H1 (cell line): Measurements from ENCODE around the gene SLC17A6. TPM values are rescaled to one million over a fixed set of nuclear protein-coding genes. Genes with fewer than 3 reads are reported as not detected.

Experiments used
- CTBP2 ChIP-seq: IDR thresholded peaks from 2 replicates; pipeline ENCODE4 v1.7.0; 2011; ENCODE audit warnings: borderline replicate concordance, mild to moderate bottlenecking, moderate library complexity, mixed read lengths, low read length; ENCODE audit not compliant: insufficient read depth, insufficient read length
- EZH2 ChIP-seq: fragments of 200-600 bp; sonication (generic); IDR thresholded peaks from 2 replicates; pipeline ENCODE4 v1.7.1; 2012; ENCODE audit warnings: low read depth, mild to moderate bottlenecking, moderate library complexity, low read length, inconsistent platforms; ENCODE audit not compliant: severe bottlenecking
- GTF2F1 ChIP-seq: IDR thresholded peaks from 2 replicates; pipeline ENCODE4 v1.6.1; 2012; ENCODE audit warnings: low read depth, low read length, improper control_type of control experiment, borderline replicate concordance
- HDAC2 ChIP-seq, 2 experiments: fragments of 300-600 bp in 1 of 2; sonication (generic) in 1 of 2; IDR thresholded peaks; 2 replicates each; pipeline ENCODE4 v1.6.1; 2011 to 2012; ENCODE audit warnings: low read depth in 2 of 2, low read length in 2 of 2, mild to moderate bottlenecking in 2 of 2, moderate library complexity in 2 of 2, borderline replicate concordance in 1 of 2, inconsistent platforms in 1 of 2
- JUND ChIP-seq: IDR thresholded peaks from 2 replicates; pipeline ENCODE4 v1.6.1; 2011; ENCODE audit warnings: mild to moderate bottlenecking, improper control_type of control experiment, low read length
- RAD21 ChIP-seq, 2 experiments: IDR thresholded peaks in 1 of 2; conservative IDR thresholded peaks in 1 of 2; 2 replicates each; pipeline ENCODE4 v1.6.1; 2011; ENCODE audit warnings: low read depth in 2 of 2, low read length in 2 of 2, improper control_type of control experiment in 1 of 2, inconsistent platforms in 1 of 2, mild to moderate bottlenecking in 1 of 2, moderate library complexity in 1 of 2
- RFX5 ChIP-seq: IDR thresholded peaks from 2 replicates; pipeline ENCODE4 v1.6.1; 2011; ENCODE audit warnings: low read depth, low read length, improper control_type of control experiment, borderline replicate concordance
- polyA plus RNA-seq, 7 experiments: library from polyadenylated mRNA; depleted of rRNA in 3 of 7; stranded (reverse) in 5 of 7; unstranded in 2 of 7; fragments of >200 nt in 5 of 7; fragments of 200-250 nt in 2 of 7; gene quantifications; 1 replicate in 5 of 7; 2 replicates in 1 of 7; 4 replicates in 1 of 7; pipeline versions ENCODE4 v1.2.1 to v1.2.3, GENCODE V29; 2011 to 2013; ENCODE audit warnings: missing spikeins in 2 of 7, mixed read lengths in 2 of 7
- total RNA-seq: library from RNA; stranded (reverse); fragmentation: NEBNext Ultra II Directional; extraction: Animal tissue kit (Norgen Biotek cat#: 25700); gene quantifications from 2 replicates; pipeline ENCODE4 v1.2.1, GENCODE V29; 2021

SLC17A6 gene
- total and polyA plus RNA-seq, 2 of the 8 experiments (the other 6 are each of a cell fraction or from before 2014, with no cell fraction given): 0.24 to 1.6 TPM

DNA sequence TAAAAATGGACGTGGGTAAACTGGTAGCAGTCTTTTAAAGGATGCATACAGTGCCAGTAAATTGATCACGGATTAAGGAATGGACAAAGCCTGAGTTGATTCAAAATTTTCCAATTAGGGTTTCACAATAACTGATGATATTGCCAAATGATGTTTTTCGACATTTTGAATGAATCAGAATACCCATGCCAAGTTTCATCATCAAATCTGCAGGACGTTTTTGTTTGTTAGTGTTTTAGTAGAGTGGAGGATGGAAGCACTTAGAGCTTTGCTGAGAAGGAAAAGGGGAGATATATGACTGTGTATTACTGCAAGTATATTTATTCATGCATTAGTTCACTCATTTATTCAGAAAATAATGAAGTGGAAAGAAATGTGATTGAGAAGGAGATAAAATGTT is 78.3 kb downstream of the SLC17A6 start (continued):
- TF ChIP-seq RAD21 (IDR thresholded peaks at IDR 0.05 in 1 of 2, conservative IDR thresholded peaks at IDR 0.05 in 1 of 2; ENCODE audit: low read depth in 2 of 2, low read length in 2 of 2) (no peak), CTBP2 (no peak), HDAC2 (IDR thresholded peaks at IDR 0.05; ENCODE audit: borderline replicate concordance in 1 of 2, low read depth in 2 of 2, low read length in 2 of 2) (no peak), GTF2F1 (no peak), RFX5 (no peak), EZH2 (no peak), JUND (no peak)
